OCI-LY7 (cell line): ENCODE results near the gene SNAPC1. TPM values are rescaled to one million over a fixed set of nuclear protein-coding genes. Genes with fewer than 3 reads are reported as not detected.
A peak's percentile ranks its signal among the peaks of the same experiment; 100 is the strongest.

Experiments used
- BruUV-seq: library from RNA; stranded (reverse); fragments of 400-500 nt; replicated peaks from 2 replicates; lab custom pipeline; 2021; lab: Mats Ljungman, UMichigan
- CTCF ChIA-PET: fragments of 300-600 bp; sonication (Branson Sonifier 250); formaldehyde crosslinking; loops from one replicate; lab custom pipeline; 2022; ENCODE audit warnings: antibody characterized with exemption; ENCODE audit not compliant: unreplicated experiment; lab: Charles Lee
- POLR2A ChIA-PET: fragments of 300-600 bp; sonication (Branson Sonifier 250); formaldehyde crosslinking; loops from one replicate; lab custom pipeline; 2022; ENCODE audit warnings: antibody characterized with exemption; lab: Charles Lee
- DNase-seq: peaks from one replicate; pipeline ENCODE4 v3.0.0-alpha.2; 2015; ENCODE audit warnings: low spot score
- H2AFZ ChIP-seq: fragments of 200-600 bp; sonication (generic), shearing (Covaris generic); 2 replicates; pipeline ENCODE4 v1.6.1; 2014; ENCODE audit warnings: mild to moderate bottlenecking, antibody characterized with exemption, low read length, moderate library complexity
- H3K27ac ChIP-seq: fragments of 200-600 bp; sonication (generic); 2 replicates; pipeline ENCODE4 v1.5.1; 2014; ENCODE audit warnings: mixed run types, low read depth, mild to moderate bottlenecking, moderate library complexity, low read length, inconsistent platforms; ENCODE audit not compliant: poor library complexity, severe bottlenecking
- H3K36me3 ChIP-seq: fragments of 200-600 bp; sonication (generic); 2 replicates; pipeline ENCODE4 v1.6.1; 2014; ENCODE audit warnings: mild to moderate bottlenecking, antibody characterized with exemption, low read length, moderate library complexity, mixed read lengths; ENCODE audit not compliant: insufficient read depth
- H3K4me1 ChIP-seq: fragments of 200-600 bp; sonication (generic); 2 replicates; pipeline ENCODE4 v1.5.1; 2014; ENCODE audit warnings: mild to moderate bottlenecking, low read length; ENCODE audit not compliant: insufficient read depth, poor library complexity, severe bottlenecking
- H3K4me2 ChIP-seq: fragments of 200-600 bp; sonication (generic); 2 replicates; pipeline ENCODE4 v1.6.1; 2014; ENCODE audit warnings: mild to moderate bottlenecking, low read length
- H3K4me3 ChIP-seq: fragments of 200-600 bp; sonication (generic); 2 replicates; pipeline ENCODE4 v1.5.1; 2014; ENCODE audit warnings: mild to moderate bottlenecking, low read depth, low read length; ENCODE audit not compliant: poor library complexity, severe bottlenecking
- H3K79me2 ChIP-seq: fragments of 200-600 bp; sonication (generic); 2 replicates; pipeline ENCODE4 v1.6.1; 2016; ENCODE audit warnings: low read depth, mild to moderate bottlenecking, low read length, moderate library complexity, mixed read lengths; ENCODE audit not compliant: insufficient read depth
- H3K9me2 ChIP-seq: fragments of 200-600 bp; sonication (generic); 2 replicates; pipeline ENCODE4 v1.6.1; 2016; ENCODE audit warnings: mild to moderate bottlenecking, low read length, mixed read lengths; ENCODE audit not compliant: insufficient read depth
- H3K9me3 ChIP-seq: fragments of 200-600 bp; sonication (generic); 2 replicates; pipeline ENCODE4 v1.6.1; 2014; ENCODE audit warnings: mild to moderate bottlenecking, mixed run types, low read length, mixed read lengths
- H4K20me1 ChIP-seq: fragments of 200-600 bp; sonication (generic); 2 replicates; pipeline ENCODE4 v1.6.1; 2014; ENCODE audit warnings: mild to moderate bottlenecking, antibody characterized with exemption, low read length, moderate library complexity, mixed read lengths; ENCODE audit not compliant: insufficient read depth
- CTCF ChIP-seq: fragments of 200-600 bp; sonication (generic); conservative IDR thresholded peaks from 2 replicates; pipeline ENCODE4 v1.5.1; 2014; ENCODE audit warnings: mild to moderate bottlenecking, antibody characterized with exemption, low read length, moderate library complexity, mixed read lengths
- EZH2phosphoT487 ChIP-seq: fragments of 200-600 bp; sonication (generic); IDR thresholded peaks from 2 replicates; pipeline ENCODE4 v1.6.1; 2018; ENCODE audit warnings: low read depth, borderline replicate concordance, mild to moderate bottlenecking, mixed run types, antibody characterized with exemption, low read length, moderate library complexity, mixed read lengths
- intact Hi-C: fragments of 100-400 bp; cut with micrococcal nuclease; formaldehyde crosslinking; loops from one replicate; pipeline ENCODE4 v1.10.0; 2022; ENCODE audit not compliant: unreplicated experiment
- total RNA-seq, 2 experiments: library from RNA; depleted of rRNA in 1 of 2; stranded (reverse); fragments of >200 nt in 1 of 2; shearing (Covaris generic) in 1 of 2; gene quantifications; 2 replicates each; pipeline ENCODE4 v1.2.3, GENCODE V29; 2014 to 2022

The SNAPC1 gene
- total RNA-seq, 2 experiments from 2014 or later, result 10.5 to 12.1 TPM

GRCh38 chr14:61836184-61836583, 74.0 kb downstream of the SNAPC1 start:
- Histone ChIP-seq H3K4me3 (no peak overlapping the region), H3K36me3 (no peaks in the 10 kb centered on the region), H3K27ac (no peak overlapping the region), H2AFZ (peak overlapping the region; percentile 8; the same call in 1 of the 2 replicates), H3K79me2 (no peaks in the 10 kb centered on the region), H3K9me2 (no peaks in the 10 kb centered on the region), H3K4me2 (no peak overlapping the region), H3K9me3 (no peaks in the 10 kb centered on the region), H4K20me1 (no peaks in the 10 kb centered on the region), H3K4me1 (peaks cover 6% of the 10 kb centered on the region)
- CTCF ChIA-PET, result interaction anchor here (1.8 kb wide), 1 partner anchor 375 kb away, joined by 7 read pairs; no protein-coding TSS in a partner anchor
- intact Hi-C loops, result loop anchor here (5.0 kb wide), 1 partner anchor 104 kb away; no protein-coding TSS in a partner anchor
- no peak for DNase-seq
- no peak for TF ChIP-seq CTCF
- POLR2A ChIA-PET, result interaction anchor here (1.6 to 2.1 kb wide), 3 partner anchors 12 to 385 kb away, joined by 5 to 7 read pairs (median 7); no protein-coding TSS in a partner anchor
- BruUV-seq, result no TSS peak

GRCh38 chr14:61836807-61837206, 74.6 kb downstream of the SNAPC1 start:
- Histone ChIP-seq H3K36me3 (no peaks in the 10 kb centered on the region), H3K9me2 (no peaks in the 10 kb centered on the region), H4K20me1 (no peaks in the 10 kb centered on the region), H3K79me2 (no peaks in the 10 kb centered on the region), H3K4me3 (no peak overlapping the region), H3K4me2 (no peak overlapping the region; the same call in 1 of the 2 replicates), H3K9me3 (no peaks in the 10 kb centered on the region), H3K27ac (no peak overlapping the region), H3K4me1 (peaks cover 6% of the 10 kb centered on the region), H2AFZ (peak overlapping the region; percentile 8; the same call in 1 of the 2 replicates)
- ChIA-PET POLR2A (interaction anchor here (0.6 to 2.1 kb wide), 7 partner anchors 13 to 1856 kb away, joined by 3 to 11 read pairs (median 5); no protein-coding TSS in a partner anchor), CTCF (interaction anchor here (1.3 to 1.8 kb wide), 2 partner anchors 88 to 375 kb away, joined by 3 to 7 read pairs; no protein-coding TSS in a partner anchor)
- TF ChIP-seq CTCF, result no peak
- no peak for TF ChIP-seq EZH2phosphoT487
- DNase-seq, result peak; percentile 23
- no TSS peak for BruUV-seq
- intact Hi-C loops, result loop anchor here (1.0 to 5.0 kb wide), 4 partner anchors 105 to 540 kb away; no protein-coding TSS in a partner anchor
